HCT116 (cell line): ENCODE measurements around the gene PCBP3.

ENCODE experiments used
- CEBPB ChIP-seq: IDR thresholded peaks from 2 replicates; pipeline ENCODE4 v1.6.1; 2012; ENCODE audit warnings: low read depth
- POLR2AphosphoS5 ChIP-seq: IDR thresholded peaks from 2 replicates; pipeline ENCODE4 v1.6.1; 2011; ENCODE audit warnings: mild to moderate bottlenecking, low read depth, low read length, moderate library complexity
- SP1 ChIP-seq: IDR thresholded peaks from 2 replicates; pipeline ENCODE4 v1.6.1; 2012; ENCODE audit warnings: low read depth
- TF ChIP-seq, protein P1 (sequence below), 3 experiments: fragments of 200-600 bp in 1 of 3; sonication (generic) in 1 of 3; IDR thresholded peaks in 2 of 3; conservative IDR thresholded peaks in 1 of 3; 2 replicates each; pipeline ENCODE4 v1.5.1; 2012 to 2017; ENCODE audit warnings: low read depth in 2 of 3, low read length in 2 of 3, antibody characterized with exemption in 1 of 3, borderline replicate concordance in 1 of 3, control low read depth in 1 of 3, mild to moderate bottlenecking in 1 of 3, mixed read lengths in 1 of 3, mixed run types in 1 of 3, moderate library complexity in 1 of 3; ENCODE audit not compliant: insufficient read depth in 1 of 3

DNA sequence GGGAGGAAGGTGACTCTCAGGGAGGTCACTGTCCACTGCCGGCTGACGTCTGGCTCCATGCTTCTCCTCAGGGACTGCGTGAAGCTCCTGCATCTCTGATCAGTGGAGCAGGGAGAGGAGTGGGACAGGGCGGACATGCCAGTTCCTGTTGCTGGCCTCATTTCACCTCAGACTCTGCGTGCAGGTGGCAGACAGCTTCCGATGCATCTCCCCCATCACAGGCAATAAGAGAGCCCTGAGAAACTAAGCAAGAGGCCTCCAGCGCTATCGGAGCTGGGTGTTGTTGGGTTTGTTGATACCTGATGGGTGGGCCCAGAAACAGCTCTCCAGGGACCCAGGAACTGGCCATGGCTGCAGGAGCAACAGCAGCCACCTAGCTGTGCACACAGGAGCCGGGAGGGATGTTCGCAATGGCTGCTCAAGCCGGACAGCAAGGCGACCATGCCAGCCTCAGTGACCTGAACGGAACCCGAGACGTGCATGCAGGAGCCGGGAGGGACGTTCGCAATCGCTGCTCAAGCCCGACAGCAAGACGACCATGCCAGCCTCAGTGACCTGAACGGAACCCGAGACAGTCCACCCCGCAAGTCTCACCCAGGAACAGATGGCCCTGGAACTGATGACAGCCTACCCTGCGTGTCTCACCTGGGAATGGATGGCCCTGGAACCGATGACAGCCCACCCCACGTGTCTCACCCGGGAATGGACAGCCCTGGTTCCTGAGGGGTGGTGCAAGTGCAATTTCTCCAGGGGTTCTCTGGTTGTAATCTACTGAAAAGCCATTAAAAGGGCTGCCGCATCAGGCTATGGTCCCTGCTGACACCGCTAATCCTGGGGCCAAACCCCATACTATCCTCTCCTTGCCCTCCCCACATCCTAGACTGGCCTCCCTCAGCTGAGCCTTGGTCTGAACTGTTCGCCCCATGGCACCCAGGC lies 14.2 kb upstream of the PCBP3 start:
- no peak for TF ChIP-seq POLR2AphosphoS5
- TF ChIP-seq, protein P1, sequence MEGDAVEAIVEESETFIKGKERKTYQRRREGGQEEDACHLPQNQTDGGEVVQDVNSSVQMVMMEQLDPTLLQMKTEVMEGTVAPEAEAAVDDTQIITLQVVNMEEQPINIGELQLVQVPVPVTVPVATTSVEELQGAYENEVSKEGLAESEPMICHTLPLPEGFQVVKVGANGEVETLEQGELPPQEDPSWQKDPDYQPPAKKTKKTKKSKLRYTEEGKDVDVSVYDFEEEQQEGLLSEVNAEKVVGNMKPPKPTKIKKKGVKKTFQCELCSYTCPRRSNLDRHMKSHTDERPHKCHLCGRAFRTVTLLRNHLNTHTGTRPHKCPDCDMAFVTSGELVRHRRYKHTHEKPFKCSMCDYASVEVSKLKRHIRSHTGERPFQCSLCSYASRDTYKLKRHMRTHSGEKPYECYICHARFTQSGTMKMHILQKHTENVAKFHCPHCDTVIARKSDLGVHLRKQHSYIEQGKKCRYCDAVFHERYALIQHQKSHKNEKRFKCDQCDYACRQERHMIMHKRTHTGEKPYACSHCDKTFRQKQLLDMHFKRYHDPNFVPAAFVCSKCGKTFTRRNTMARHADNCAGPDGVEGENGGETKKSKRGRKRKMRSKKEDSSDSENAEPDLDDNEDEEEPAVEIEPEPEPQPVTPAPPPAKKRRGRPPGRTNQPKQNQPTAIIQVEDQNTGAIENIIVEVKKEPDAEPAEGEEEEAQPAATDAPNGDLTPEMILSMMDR (IDR thresholded peaks at IDR 0.05 in 2 of 3, conservative IDR thresholded peaks at IDR 0.05 in 1 of 3; ENCODE audit: borderline replicate concordance in 1 of 3, insufficient read depth in 1 of 3, low read depth in 2 of 3, low read length in 2 of 3) = no peak
- no peak for TF ChIP-seq SP1
- no peak for TF ChIP-seq CEBPB
